MM.1S (cell line): ENCODE data around the gene EIF4G2.

Source experiments
- EZH2 ChIP-seq: fragments of 300-600 bp; sonication (generic); optimal IDR thresholded peaks from 2 replicates; pipeline ENCODE3; 2017; ENCODE audit warnings: low read depth, mild to moderate bottlenecking, antibody characterized with exemption, low read length, mixed read lengths
- EZH2phosphoT487 ChIP-seq: fragments of 300-600 bp; sonication (generic); IDR thresholded peaks from 2 replicates; pipeline ENCODE4 v1.6.1; 2018; ENCODE audit warnings: antibody characterized with exemption, low read length
- TF ChIP-seq, protein P1 (sequence below): fragments of 300-600 bp; sonication (generic); IDR thresholded peaks from 2 replicates; pipeline ENCODE4 v1.5.1; 2016; ENCODE audit warnings: antibody characterized with exemption, low read length, mixed read lengths

GRCh38 chr11:10770626-10771254 lies 38.0 kb downstream of the EIF4G2 start:
- TF ChIP-seq EZH2 (no peak), EZH2phosphoT487 (no peak)
- TF ChIP-seq, protein P1, sequence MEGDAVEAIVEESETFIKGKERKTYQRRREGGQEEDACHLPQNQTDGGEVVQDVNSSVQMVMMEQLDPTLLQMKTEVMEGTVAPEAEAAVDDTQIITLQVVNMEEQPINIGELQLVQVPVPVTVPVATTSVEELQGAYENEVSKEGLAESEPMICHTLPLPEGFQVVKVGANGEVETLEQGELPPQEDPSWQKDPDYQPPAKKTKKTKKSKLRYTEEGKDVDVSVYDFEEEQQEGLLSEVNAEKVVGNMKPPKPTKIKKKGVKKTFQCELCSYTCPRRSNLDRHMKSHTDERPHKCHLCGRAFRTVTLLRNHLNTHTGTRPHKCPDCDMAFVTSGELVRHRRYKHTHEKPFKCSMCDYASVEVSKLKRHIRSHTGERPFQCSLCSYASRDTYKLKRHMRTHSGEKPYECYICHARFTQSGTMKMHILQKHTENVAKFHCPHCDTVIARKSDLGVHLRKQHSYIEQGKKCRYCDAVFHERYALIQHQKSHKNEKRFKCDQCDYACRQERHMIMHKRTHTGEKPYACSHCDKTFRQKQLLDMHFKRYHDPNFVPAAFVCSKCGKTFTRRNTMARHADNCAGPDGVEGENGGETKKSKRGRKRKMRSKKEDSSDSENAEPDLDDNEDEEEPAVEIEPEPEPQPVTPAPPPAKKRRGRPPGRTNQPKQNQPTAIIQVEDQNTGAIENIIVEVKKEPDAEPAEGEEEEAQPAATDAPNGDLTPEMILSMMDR, result peak; percentile 73
